Liver (tissue), 9 donors: ENCODE data around the gene DPRX. TPM values are rescaled to one million over a fixed set of nuclear protein-coding genes. Genes with fewer than 3 reads are reported as not detected.

Experiments
- DNase-seq: peaks from one replicate; pipeline ENCODE4 v3.0.0-alpha.2; 2017; ENCODE audit warnings: low spot score
- H3K27ac ChIP-seq, 2 donors: one replicate each; pipeline ENCODE4 v1.7.0; 2013; ENCODE audit warnings: inconsistent platforms in 2 of 2, low read length in 2 of 2, control low read depth in 1 of 2, low read depth in 1 of 2, mild to moderate bottlenecking in 1 of 2
- H3K27me3 ChIP-seq, 4 donors: one replicate each; pipeline versions ENCODE4 v1.6.1 to v1.7.0; 2013; ENCODE audit warnings: low read length in 3 of 4, inconsistent platforms in 1 of 4, mild to moderate bottlenecking in 1 of 4, moderate library complexity in 1 of 4; ENCODE audit not compliant: control insufficient read depth in 4 of 4, insufficient read depth in 4 of 4
- H3K36me3 ChIP-seq, 4 donors: one replicate each; pipeline versions ENCODE4 v1.6.1 to v1.7.0; 2013; ENCODE audit warnings: low read length in 3 of 4, mild to moderate bottlenecking in 3 of 4, low read depth in 1 of 4, moderate library complexity in 1 of 4; ENCODE audit not compliant: control insufficient read depth in 4 of 4, insufficient read depth in 3 of 4
- H3K4me1 ChIP-seq, 4 donors: one replicate each; pipeline versions ENCODE4 v1.6.1 to v1.7.0; 2013; ENCODE audit warnings: low read length in 3 of 4, mild to moderate bottlenecking in 3 of 4, moderate library complexity in 1 of 4; ENCODE audit not compliant: control insufficient read depth in 4 of 4, insufficient read depth in 4 of 4
- H3K4me3 ChIP-seq, 3 donors: one replicate each; pipeline versions ENCODE4 v1.6.1 to v1.7.0; 2013; ENCODE audit warnings: low read length in 3 of 3, control low read depth in 1 of 3, low read depth in 1 of 3, mild to moderate bottlenecking in 1 of 3
- H3K9ac ChIP-seq, 2 donors: one replicate each; pipeline ENCODE4 v1.7.0; 2013; ENCODE audit warnings: low read length in 2 of 2, mild to moderate bottlenecking in 2 of 2, moderate library complexity in 2 of 2, control low read depth in 1 of 2, low read depth in 1 of 2
- H3K9me3 ChIP-seq, 4 donors: one replicate each; pipeline versions ENCODE4 v1.6.1 to v1.7.0; 2013; ENCODE audit warnings: low read length in 3 of 4; ENCODE audit not compliant: control insufficient read depth in 4 of 4
- ATF3 ChIP-seq: IDR thresholded peaks from 2 replicates; pipeline ENCODE4 v1.6.1; 2016; ENCODE audit warnings: antibody characterized with exemption
- EGR1 ChIP-seq, 2 donors: IDR thresholded peaks; 2 replicates each; pipeline ENCODE4 v1.6.1; 2016 to 2018; ENCODE audit warnings: antibody characterized with exemption in 2 of 2, low read depth in 2 of 2
- FOXA1 ChIP-seq: IDR thresholded peaks from 2 replicates; pipeline ENCODE4 v1.6.1; 2016; ENCODE audit warnings: antibody characterized with exemption
- FOXA2 ChIP-seq: IDR thresholded peaks from 2 replicates; pipeline ENCODE4 v1.6.1; 2016; ENCODE audit warnings: antibody characterized with exemption
- GABPA ChIP-seq, 2 donors: IDR thresholded peaks in 1 of 2; conservative IDR thresholded peaks in 1 of 2; 2 replicates each; pipeline ENCODE4 v1.6.1; 2016; ENCODE audit warnings: antibody characterized with exemption in 2 of 2, mild to moderate bottlenecking in 1 of 2, moderate library complexity in 1 of 2
- HNF4A ChIP-seq, 2 donors: conservative IDR thresholded peaks; 2 replicates each; pipeline ENCODE4 v1.6.1; 2016; ENCODE audit warnings: antibody characterized with exemption in 2 of 2, mild to moderate bottlenecking in 2 of 2
- JUND ChIP-seq, 2 donors: IDR thresholded peaks; 2 replicates each; pipeline ENCODE4 v1.6.1; 2016; ENCODE audit warnings: antibody characterized with exemption in 2 of 2
- NR2F2 ChIP-seq: IDR thresholded peaks from 2 replicates; pipeline ENCODE4 v1.6.1; 2016; ENCODE audit warnings: antibody characterized with exemption
- RAD21 ChIP-seq, 2 donors: IDR thresholded peaks; 2 replicates each; pipeline ENCODE4 v1.6.1; 2016; ENCODE audit warnings: antibody characterized with exemption in 2 of 2, mild to moderate bottlenecking in 2 of 2
- RXRA ChIP-seq, 2 donors: IDR thresholded peaks; 2 replicates each; pipeline ENCODE4 v1.6.1; 2017 to 2018; ENCODE audit warnings: antibody characterized with exemption in 2 of 2, mild to moderate bottlenecking in 1 of 2
- SP1 ChIP-seq: IDR thresholded peaks from 2 replicates; pipeline ENCODE4 v1.6.1; 2018; ENCODE audit warnings: antibody characterized with exemption, mild to moderate bottlenecking
- YY1 ChIP-seq: IDR thresholded peaks from 2 replicates; pipeline ENCODE4 v1.6.1; 2016; ENCODE audit warnings: antibody characterized with exemption, mild to moderate bottlenecking
- WGBS: extraction: QIAGEN DNeasy Blood & Tissue Kit; methylation state at CpG from one replicate; pipeline ENCODE4 v1.1.7; 2013; 5-methylcytosine and 5-hydroxymethylcytosine counted together
- polyA plus RNA-seq, 2 donors: library from polyadenylated mRNA; stranded (reverse) in 1 of 2; unstranded in 1 of 2; fragments of 200-250 nt in 1 of 2; fragments of >200 nt in 1 of 2; fragmentation: Nextera tagmentation in 1 of 2; extraction: Ambion mirVana in 1 of 2; gene quantifications; one replicate each; pipeline versions ENCODE4 v1.2.1 to v1.2.3, GENCODE V29; 2013 to 2015
- total RNA-seq, 2 donors: library from RNA; depleted of rRNA; stranded (reverse); fragments of >200 nt; gene quantifications; one replicate each; pipeline ENCODE4 v1.2.3, GENCODE V29; 2014
- TF ChIP-seq, protein P1 (sequence below): IDR thresholded peaks from 2 replicates; pipeline ENCODE4 v1.6.1; 2016; ENCODE audit warnings: antibody characterized with exemption
- TF ChIP-seq, protein P2 (sequence below): IDR thresholded peaks from 2 replicates; pipeline ENCODE4 v1.6.1; 2016; ENCODE audit warnings: antibody characterized with exemption
- TF ChIP-seq, protein P3 (sequence below): fragments of 150-350 bp; IDR thresholded peaks from 2 replicates; pipeline ENCODE4 v1.5.1; 2017; ENCODE audit warnings: improper control_type of control experiment, low read depth, low read length; ENCODE audit not compliant: missing input control
- donor health status: healthy.
- donor health status: healthy.
- donor health status: healthy.
- donor health status: healthy.
- donor health status: healthy.

The DPRX gene
- total and polyA plus RNA-seq, 4 donors: not detected

GRCh38 chr19:53646144-53646543 lies 14.3 kb downstream of the DPRX start:
- Histone ChIP-seq H3K9me3 (peaks cover 0 to 7% (median 3%) of the 10 kb centered on the region in 4 donors), H3K36me3 (no peaks in the 10 kb centered on the region), H3K4me3 (no peak overlapping the region), H3K27me3 (no peaks in the 10 kb centered on the region), H3K9ac (no peak overlapping the region), H3K4me1 (no peaks in the 10 kb centered on the region), H3K27ac (no peak overlapping the region)
- no peak for DNase-seq
- TF ChIP-seq GABPA (IDR thresholded peaks at IDR 0.05 in 1 of 2, conservative IDR thresholded peaks at IDR 0.05 in 1 of 2) (no peak), FOXA1 (no peak), FOXA2 (no peak), RXRA (IDR thresholded peaks at IDR 0.05) (no peak), HNF4A (conservative IDR thresholded peaks at IDR 0.05) (no peak)
- WGBS: 88% methylated on average over 2 of the region's 2 CpGs

DNA sequence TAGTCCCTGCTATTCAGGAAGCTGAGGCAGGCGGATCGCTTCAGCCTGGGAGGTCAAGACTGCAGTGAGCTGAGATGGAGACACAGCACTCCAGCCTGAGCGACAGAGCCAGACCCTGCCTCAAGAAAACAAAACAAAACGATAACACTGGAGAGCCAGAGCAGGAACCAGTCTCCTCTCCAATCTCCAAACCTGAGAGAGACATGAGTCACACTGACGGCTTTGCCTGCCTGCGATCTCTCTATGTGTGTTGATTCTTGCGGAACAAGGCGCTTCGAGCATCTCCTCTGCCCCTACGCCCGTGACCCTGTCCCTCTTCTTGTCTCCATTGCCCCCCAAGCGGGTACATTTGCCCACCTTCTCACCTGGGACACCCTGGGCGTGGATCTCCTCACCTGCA lies 15.6 kb downstream of the DPRX start:
- WGBS: 95% methylated on average over 13 of the region's 13 CpGs
- H3K9me3 ChIP-seq: peaks cover 2 to 7% (median 4%) of the 10 kb centered on the region in 4 donors

More for the DNA sequence above, 15.6 kb downstream of the DPRX start:
- DNase-seq: no peak
- Histone ChIP-seq H3K9ac (no peak overlapping the region), H3K4me1 (no peaks in the 10 kb centered on the region), H3K36me3 (no peaks in the 10 kb centered on the region), H3K27me3 (no peaks in the 10 kb centered on the region), H3K27ac (no peak overlapping the region), H3K4me3 (peak overlapping the region in 1 of 3 donors; percentile 20)
- no peak for TF ChIP-seq EGR1 (IDR thresholded peaks at IDR 0.05; ENCODE audit: low read depth in 2 of 2)
- TF ChIP-seq HNF4A (conservative IDR thresholded peaks at IDR 0.05): no peak
- TF ChIP-seq, protein P1, sequence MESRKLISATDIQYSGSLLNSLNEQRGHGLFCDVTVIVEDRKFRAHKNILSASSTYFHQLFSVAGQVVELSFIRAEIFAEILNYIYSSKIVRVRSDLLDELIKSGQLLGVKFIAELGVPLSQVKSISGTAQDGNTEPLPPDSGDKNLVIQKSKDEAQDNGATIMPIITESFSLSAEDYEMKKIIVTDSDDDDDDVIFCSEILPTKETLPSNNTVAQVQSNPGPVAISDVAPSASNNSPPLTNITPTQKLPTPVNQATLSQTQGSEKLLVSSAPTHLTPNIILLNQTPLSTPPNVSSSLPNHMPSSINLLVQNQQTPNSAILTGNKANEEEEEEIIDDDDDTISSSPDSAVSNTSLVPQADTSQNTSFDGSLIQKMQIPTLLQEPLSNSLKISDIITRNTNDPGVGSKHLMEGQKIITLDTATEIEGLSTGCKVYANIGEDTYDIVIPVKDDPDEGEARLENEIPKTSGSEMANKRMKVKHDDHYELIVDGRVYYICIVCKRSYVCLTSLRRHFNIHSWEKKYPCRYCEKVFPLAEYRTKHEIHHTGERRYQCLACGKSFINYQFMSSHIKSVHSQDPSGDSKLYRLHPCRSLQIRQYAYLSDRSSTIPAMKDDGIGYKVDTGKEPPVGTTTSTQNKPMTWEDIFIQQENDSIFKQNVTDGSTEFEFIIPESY: no peak
- no peak for TF ChIP-seq RXRA (IDR thresholded peaks at IDR 0.05)
- TF ChIP-seq ATF3: no peak
- TF ChIP-seq GABPA (IDR thresholded peaks at IDR 0.05 in 1 of 2, conservative IDR thresholded peaks at IDR 0.05 in 1 of 2): no peak
- TF ChIP-seq FOXA2: no peak
- no peak for TF ChIP-seq SP1
- TF ChIP-seq JUND (IDR thresholded peaks at IDR 0.05): no peak
- no peak for TF ChIP-seq NR2F2
- no peak for TF ChIP-seq RAD21 (IDR thresholded peaks at IDR 0.05)
- TF ChIP-seq, protein P2, sequence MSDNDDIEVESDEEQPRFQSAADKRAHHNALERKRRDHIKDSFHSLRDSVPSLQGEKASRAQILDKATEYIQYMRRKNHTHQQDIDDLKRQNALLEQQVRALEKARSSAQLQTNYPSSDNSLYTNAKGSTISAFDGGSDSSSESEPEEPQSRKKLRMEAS: no peak
- TF ChIP-seq, protein P3, sequence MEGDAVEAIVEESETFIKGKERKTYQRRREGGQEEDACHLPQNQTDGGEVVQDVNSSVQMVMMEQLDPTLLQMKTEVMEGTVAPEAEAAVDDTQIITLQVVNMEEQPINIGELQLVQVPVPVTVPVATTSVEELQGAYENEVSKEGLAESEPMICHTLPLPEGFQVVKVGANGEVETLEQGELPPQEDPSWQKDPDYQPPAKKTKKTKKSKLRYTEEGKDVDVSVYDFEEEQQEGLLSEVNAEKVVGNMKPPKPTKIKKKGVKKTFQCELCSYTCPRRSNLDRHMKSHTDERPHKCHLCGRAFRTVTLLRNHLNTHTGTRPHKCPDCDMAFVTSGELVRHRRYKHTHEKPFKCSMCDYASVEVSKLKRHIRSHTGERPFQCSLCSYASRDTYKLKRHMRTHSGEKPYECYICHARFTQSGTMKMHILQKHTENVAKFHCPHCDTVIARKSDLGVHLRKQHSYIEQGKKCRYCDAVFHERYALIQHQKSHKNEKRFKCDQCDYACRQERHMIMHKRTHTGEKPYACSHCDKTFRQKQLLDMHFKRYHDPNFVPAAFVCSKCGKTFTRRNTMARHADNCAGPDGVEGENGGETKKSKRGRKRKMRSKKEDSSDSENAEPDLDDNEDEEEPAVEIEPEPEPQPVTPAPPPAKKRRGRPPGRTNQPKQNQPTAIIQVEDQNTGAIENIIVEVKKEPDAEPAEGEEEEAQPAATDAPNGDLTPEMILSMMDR: no peak
- no peak for TF ChIP-seq FOXA1
- TF ChIP-seq YY1: no peak
